SK-N-SH (cell line): Measurements from ENCODE around the gene BCAP31. TPM values are rescaled to one million over a fixed set of nuclear protein-coding genes. Genes with fewer than 3 reads are reported as not detected.
"Not testable (repeated sequence)": the region's sequence is repeated elsewhere in the genome, so short reads cannot be mapped to it uniquely, and the experiment has no call there.

ENCODE experiments used
- CTCF ChIA-PET: fragments of 300-600, 350-600 bp; formaldehyde crosslinking; extraction: SDS; loops from one replicate; lab custom pipeline; 2021; lab: Yijun Ruan, JAX
- POLR2A ChIA-PET: fragments of 350-600 bp; sonication (Branson Sonifier 250); formaldehyde crosslinking; extraction: SDS; loops from one replicate; lab custom pipeline; 2020; ENCODE audit warnings: antibody characterized with exemption, inconsistent platforms; lab: Yijun Ruan, JAX
- DNase-seq: peaks from one replicate; pipeline ENCODE4 v3.0.0; 2012
- H2AFZ ChIP-seq: fragments of 200-600 bp; sonication (generic); 2 replicates; pipeline ENCODE4 v1.8.1; 2016; ENCODE audit warnings: antibody characterized with exemption, mild to moderate bottlenecking, low read depth
- H3F3A ChIP-seq: fragments of 200-600 bp; sonication (generic); replicated peaks from 2 replicates; pipeline ENCODE3; 2016; ENCODE audit warnings: antibody characterized with exemption, mild to moderate bottlenecking; ENCODE audit not compliant: insufficient read depth
- H3K27ac ChIP-seq, 2 experiments: fragments of 200-500 bp in 1 of 2; fragments of 200-600 bp in 1 of 2; sonication (Bioruptor generic) in 1 of 2; sonication (generic), shearing (Covaris generic) in 1 of 2; 2 replicates each; pipeline versions ENCODE4 v1.5.1 to v1.6.1; 2014 to 2016; ENCODE audit warnings: low read depth in 2 of 2, inconsistent platforms in 1 of 2, low read length in 1 of 2, mild to moderate bottlenecking in 1 of 2, mixed read lengths in 1 of 2
- H3K27me3 ChIP-seq: fragments of 200-600 bp; sonication (generic), shearing (Covaris generic); 2 replicates; pipeline ENCODE4 v1.6.1; 2016; ENCODE audit warnings: mixed run types; ENCODE audit not compliant: insufficient read depth
- H3K36me3 ChIP-seq, 2 experiments: fragments of 200-500 bp in 1 of 2; fragments of 200-600 bp in 1 of 2; sonication (Bioruptor generic) in 1 of 2; sonication (generic) in 1 of 2; replicated peaks in 1 of 2; 2 replicates each; pipeline versions ENCODE3 to v1.5.1; 2014 to 2016; ENCODE audit warnings: low read length in 1 of 2, mild to moderate bottlenecking in 1 of 2; ENCODE audit not compliant: insufficient read depth in 2 of 2, control insufficient read depth in 1 of 2
- H3K4me1 ChIP-seq, 2 experiments: fragments of 200-500 bp in 1 of 2; fragments of 200-600 bp in 1 of 2; sonication (Bioruptor generic) in 1 of 2; sonication (generic), shearing (Covaris generic) in 1 of 2; 2 replicates each; pipeline versions ENCODE4 v1.5.1 to v1.6.1; 2014 to 2016; ENCODE audit warnings: low read depth in 1 of 2, low read length in 1 of 2, mixed run types in 1 of 2; ENCODE audit not compliant: insufficient read depth in 2 of 2, control insufficient read depth in 1 of 2
- H3K4me2 ChIP-seq: fragments of 200-600 bp; sonication (generic), shearing (Covaris generic); 2 replicates; pipeline ENCODE4 v1.6.1; 2017; ENCODE audit warnings: mixed run types
- H3K4me3 ChIP-seq, 2 experiments: fragments of 200-500 bp in 1 of 2; fragments of 200-600 bp in 1 of 2; sonication (Bioruptor generic) in 1 of 2; sonication (generic), shearing (Covaris generic) in 1 of 2; 2 replicates each; pipeline versions ENCODE4 v1.5.1 to v1.8.1; 2014 to 2016; ENCODE audit warnings: low read depth in 2 of 2, inconsistent platforms in 1 of 2, low read length in 1 of 2, mild to moderate bottlenecking in 1 of 2, mixed read lengths in 1 of 2, moderate library complexity in 1 of 2
- H3K79me2 ChIP-seq: fragments of 200-600 bp; sonication (generic); 2 replicates; pipeline ENCODE4 v1.8.1; 2017; ENCODE audit warnings: mild to moderate bottlenecking; ENCODE audit not compliant: insufficient read depth
- H3K9ac ChIP-seq: fragments of 200-600 bp; sonication (generic); 2 replicates; pipeline ENCODE4 v1.6.1; 2017; ENCODE audit warnings: mixed run types
- H3K9me2 ChIP-seq: fragments of 200-600 bp; sonication (generic); 2 replicates; pipeline ENCODE4 v1.6.1; 2017; ENCODE audit warnings: mixed run types
- H3K9me3 ChIP-seq: fragments of 200-600 bp; sonication (generic); 2 replicates; pipeline ENCODE4 v1.6.1; 2017; ENCODE audit warnings: mixed run types, mild to moderate bottlenecking, moderate library complexity
- H4K20me1 ChIP-seq: fragments of 200-600 bp; sonication (generic); 2 replicates; pipeline ENCODE4 v1.6.1; 2017; ENCODE audit warnings: mild to moderate bottlenecking, mixed run types; ENCODE audit not compliant: insufficient read depth
- GATA2 ChIP-seq: sonication (generic); formaldehyde crosslinking; IDR thresholded peaks from 2 replicates; pipeline ENCODE4 v1.5.0; 2020; ENCODE audit warnings: mild to moderate bottlenecking, missing genetic modification reagents
- JUND ChIP-seq: IDR thresholded peaks from 2 replicates; pipeline ENCODE4 v1.4.0; 2012
- NRF1 ChIP-seq: IDR thresholded peaks from 2 replicates; pipeline ENCODE4 v1.6.1; 2012; ENCODE audit warnings: low read depth, mild to moderate bottlenecking, low read length
- RFX5 ChIP-seq: IDR thresholded peaks from 2 replicates; pipeline ENCODE4 v1.6.1; 2012; ENCODE audit warnings: mild to moderate bottlenecking, improper control_type of control experiment, low read length
- TEAD4 ChIP-seq: IDR thresholded peaks from 2 replicates; pipeline ENCODE4 v1.4.0; 2012; ENCODE audit warnings: mild to moderate bottlenecking, borderline replicate concordance; ENCODE audit not compliant: insufficient read depth
- whole genome bisulfite sequencing: methylation state at CpG from one replicate; pipeline ENCODE4 v1.1.6; 2017; ENCODE audit warnings: low lambda C conversion rate; 5-methylcytosine and 5-hydroxymethylcytosine counted together
- polyA plus RNA-seq, 3 experiments: library from polyadenylated mRNA; depleted of rRNA; stranded (reverse); fragments of >200 nt; gene quantifications; 2 replicates each; pipeline ENCODE4 v1.2.3, GENCODE V29; 2012
- TF ChIP-seq, protein P1 (sequence below): fragments of 150-350 bp; IDR thresholded peaks from 2 replicates; pipeline ENCODE4 v1.6.1; 2016; ENCODE audit warnings: mild to moderate bottlenecking, low read depth, low read length
- TF ChIP-seq, protein P2 (sequence below): IDR thresholded peaks from 2 replicates; pipeline ENCODE4 v1.4.0; 2012; ENCODE audit warnings: low read depth, borderline replicate concordance
- TF ChIP-seq, protein P3 (sequence below): IDR thresholded peaks from 2 replicates; pipeline ENCODE4 v1.4.0; 2012; ENCODE audit warnings: low read depth
- TF ChIP-seq, protein P4 (sequence below): IDR thresholded peaks from 2 replicates; pipeline ENCODE4; 2012
- TF ChIP-seq, protein P5 (sequence below): fragments of 200-600 bp; sonication (generic); IDR thresholded peaks from 2 replicates; pipeline ENCODE4 v1.6.1; 2017; ENCODE audit warnings: antibody characterized with exemption, mild to moderate bottlenecking, moderate library complexity

The BCAP31 gene
- polyA plus RNA-seq, 1 of the 3 experiments (the other 2 are of a cell fraction) = 173 TPM

DNA sequence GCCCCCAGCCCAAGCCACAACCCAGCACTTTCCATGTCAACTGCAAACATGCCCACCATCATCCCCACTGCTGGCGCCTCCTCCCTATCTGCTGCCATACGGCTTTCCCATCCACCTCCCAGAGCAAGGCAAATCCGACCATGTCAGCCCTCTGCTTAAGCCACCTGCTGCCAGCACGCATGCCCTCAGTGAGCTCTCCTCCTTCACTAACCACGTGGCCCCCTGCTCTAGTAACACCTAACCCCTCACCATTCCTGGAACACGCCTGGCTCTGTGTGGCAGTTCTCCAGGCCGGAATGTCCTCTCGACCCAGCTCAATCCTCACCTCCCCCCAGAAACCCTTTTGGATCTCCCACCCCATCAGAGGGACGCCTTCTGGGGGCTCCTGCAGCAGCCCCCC, 17.4 kb downstream of the BCAP31 start:
- CTCF ChIA-PET = interaction anchor here (1.9 to 3.0 kb wide), 5 partner anchors 12 to 167 kb away, joined by 5 to 26 read pairs (median 9); no protein-coding TSS in a partner anchor
- peaks cover 3 to 12% of the 10 kb centered on the region in 2 experiments for H3K36me3 ChIP-seq
- WGBS = 44% methylated on average over 9 of the region's 9 CpGs
- H4K20me1 ChIP-seq = 0 out of 2 replicates have a peak, but pooled peaks cover 9% of the 10 kb centered on the region
- H3K79me2 ChIP-seq = peaks cover 6% of the 10 kb centered on the region; the same call in 1 of the 2 replicates
- peaks cover 0 to 6% of the 10 kb centered on the region in 2 experiments; a peak in 1 of 4 replicates for H3K4me1 ChIP-seq
- no peaks in the 10 kb centered on the region for H3K9me3 ChIP-seq
- H3K27me3 ChIP-seq = peaks cover 24% of the 10 kb centered on the region; the same call in 1 of the 2 replicates
- H3K9me2 ChIP-seq = no peaks in the 10 kb centered on the region
- no peaks in the 10 kb centered on the region for H3F3A ChIP-seq
- H3K4me3 ChIP-seq = no peak overlapping the region
- TF ChIP-seq, protein P1, sequence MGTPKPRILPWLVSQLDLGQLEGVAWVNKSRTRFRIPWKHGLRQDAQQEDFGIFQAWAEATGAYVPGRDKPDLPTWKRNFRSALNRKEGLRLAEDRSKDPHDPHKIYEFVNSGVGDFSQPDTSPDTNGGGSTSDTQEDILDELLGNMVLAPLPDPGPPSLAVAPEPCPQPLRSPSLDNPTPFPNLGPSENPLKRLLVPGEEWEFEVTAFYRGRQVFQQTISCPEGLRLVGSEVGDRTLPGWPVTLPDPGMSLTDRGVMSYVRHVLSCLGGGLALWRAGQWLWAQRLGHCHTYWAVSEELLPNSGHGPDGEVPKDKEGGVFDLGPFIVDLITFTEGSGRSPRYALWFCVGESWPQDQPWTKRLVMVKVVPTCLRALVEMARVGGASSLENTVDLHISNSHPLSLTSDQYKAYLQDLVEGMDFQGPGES = no peak
- TF ChIP-seq, protein P2, sequence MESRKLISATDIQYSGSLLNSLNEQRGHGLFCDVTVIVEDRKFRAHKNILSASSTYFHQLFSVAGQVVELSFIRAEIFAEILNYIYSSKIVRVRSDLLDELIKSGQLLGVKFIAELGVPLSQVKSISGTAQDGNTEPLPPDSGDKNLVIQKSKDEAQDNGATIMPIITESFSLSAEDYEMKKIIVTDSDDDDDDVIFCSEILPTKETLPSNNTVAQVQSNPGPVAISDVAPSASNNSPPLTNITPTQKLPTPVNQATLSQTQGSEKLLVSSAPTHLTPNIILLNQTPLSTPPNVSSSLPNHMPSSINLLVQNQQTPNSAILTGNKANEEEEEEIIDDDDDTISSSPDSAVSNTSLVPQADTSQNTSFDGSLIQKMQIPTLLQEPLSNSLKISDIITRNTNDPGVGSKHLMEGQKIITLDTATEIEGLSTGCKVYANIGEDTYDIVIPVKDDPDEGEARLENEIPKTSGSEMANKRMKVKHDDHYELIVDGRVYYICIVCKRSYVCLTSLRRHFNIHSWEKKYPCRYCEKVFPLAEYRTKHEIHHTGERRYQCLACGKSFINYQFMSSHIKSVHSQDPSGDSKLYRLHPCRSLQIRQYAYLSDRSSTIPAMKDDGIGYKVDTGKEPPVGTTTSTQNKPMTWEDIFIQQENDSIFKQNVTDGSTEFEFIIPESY = no peak
- no peak for TF ChIP-seq TEAD4
- TF ChIP-seq GATA2 (CRISPR knock-in tag) = no peak
- TF ChIP-seq NRF1 = no peak
- TF ChIP-seq RFX5 = no peak
- no peak for TF ChIP-seq JUND
- TF ChIP-seq, protein P3, sequence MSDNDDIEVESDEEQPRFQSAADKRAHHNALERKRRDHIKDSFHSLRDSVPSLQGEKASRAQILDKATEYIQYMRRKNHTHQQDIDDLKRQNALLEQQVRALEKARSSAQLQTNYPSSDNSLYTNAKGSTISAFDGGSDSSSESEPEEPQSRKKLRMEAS = no peak
- TF ChIP-seq, protein P4, sequence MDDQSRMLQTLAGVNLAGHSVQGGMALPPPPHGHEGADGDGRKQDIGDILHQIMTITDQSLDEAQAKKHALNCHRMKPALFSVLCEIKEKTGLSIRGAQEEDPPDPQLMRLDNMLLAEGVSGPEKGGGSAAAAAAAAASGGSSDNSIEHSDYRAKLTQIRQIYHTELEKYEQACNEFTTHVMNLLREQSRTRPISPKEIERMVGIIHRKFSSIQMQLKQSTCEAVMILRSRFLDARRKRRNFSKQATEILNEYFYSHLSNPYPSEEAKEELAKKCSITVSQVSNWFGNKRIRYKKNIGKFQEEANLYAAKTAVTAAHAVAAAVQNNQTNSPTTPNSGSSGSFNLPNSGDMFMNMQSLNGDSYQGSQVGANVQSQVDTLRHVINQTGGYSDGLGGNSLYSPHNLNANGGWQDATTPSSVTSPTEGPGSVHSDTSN = no peak
- H2AFZ ChIP-seq = no peak overlapping the region
- POLR2A ChIA-PET = interaction anchor here (1.3 kb wide), 1 partner anchor 14 kb away, joined by 3 read pairs; no protein-coding TSS in a partner anchor
- DNase-seq = no peak
- no peak overlapping the region for H3K27ac ChIP-seq
- no peak overlapping the region for H3K9ac ChIP-seq
- H3K4me2 ChIP-seq = no peak overlapping the region

DNA sequence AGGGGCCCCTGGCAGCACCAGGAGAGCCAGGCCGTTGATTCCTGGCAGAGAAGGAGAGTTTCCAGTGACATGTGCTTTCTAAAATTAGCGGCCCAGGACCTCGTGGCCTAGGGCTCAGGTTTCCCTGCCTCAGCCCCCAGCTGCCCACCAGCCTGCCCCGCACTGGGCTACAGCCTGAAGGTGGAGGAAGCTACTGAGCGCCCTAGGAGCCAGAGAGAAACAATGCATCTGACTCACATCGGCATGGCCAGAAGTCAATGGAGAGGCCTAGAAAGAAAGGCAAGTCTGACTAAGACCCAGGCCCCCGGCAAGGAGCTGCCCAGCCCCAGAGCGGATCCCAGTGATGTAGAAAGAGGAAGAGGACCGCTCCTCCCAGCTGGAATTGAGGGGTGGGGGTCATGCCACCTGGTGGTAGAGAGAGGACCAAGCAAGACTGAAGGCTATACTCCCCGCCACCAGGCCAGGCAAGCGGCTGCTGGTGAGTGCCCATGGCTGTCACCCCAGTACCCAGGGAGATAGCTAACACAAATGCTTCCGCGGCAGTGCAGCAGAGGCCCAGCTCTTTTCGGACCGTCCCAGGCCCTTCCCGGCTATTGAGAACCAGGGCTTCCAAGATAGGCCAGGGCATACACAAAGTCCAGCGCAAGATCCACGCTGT, 18.7 kb downstream of the BCAP31 start:
- TF ChIP-seq, protein P5, sequence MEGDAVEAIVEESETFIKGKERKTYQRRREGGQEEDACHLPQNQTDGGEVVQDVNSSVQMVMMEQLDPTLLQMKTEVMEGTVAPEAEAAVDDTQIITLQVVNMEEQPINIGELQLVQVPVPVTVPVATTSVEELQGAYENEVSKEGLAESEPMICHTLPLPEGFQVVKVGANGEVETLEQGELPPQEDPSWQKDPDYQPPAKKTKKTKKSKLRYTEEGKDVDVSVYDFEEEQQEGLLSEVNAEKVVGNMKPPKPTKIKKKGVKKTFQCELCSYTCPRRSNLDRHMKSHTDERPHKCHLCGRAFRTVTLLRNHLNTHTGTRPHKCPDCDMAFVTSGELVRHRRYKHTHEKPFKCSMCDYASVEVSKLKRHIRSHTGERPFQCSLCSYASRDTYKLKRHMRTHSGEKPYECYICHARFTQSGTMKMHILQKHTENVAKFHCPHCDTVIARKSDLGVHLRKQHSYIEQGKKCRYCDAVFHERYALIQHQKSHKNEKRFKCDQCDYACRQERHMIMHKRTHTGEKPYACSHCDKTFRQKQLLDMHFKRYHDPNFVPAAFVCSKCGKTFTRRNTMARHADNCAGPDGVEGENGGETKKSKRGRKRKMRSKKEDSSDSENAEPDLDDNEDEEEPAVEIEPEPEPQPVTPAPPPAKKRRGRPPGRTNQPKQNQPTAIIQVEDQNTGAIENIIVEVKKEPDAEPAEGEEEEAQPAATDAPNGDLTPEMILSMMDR = peak; percentile 29; the same call in 1 of the 2 replicates
- H3K9me2 ChIP-seq, DNase-seq, H2AFZ ChIP-seq, H4K20me1 ChIP-seq, H3F3A ChIP-seq, H3K9ac ChIP-seq, H3K9me3 ChIP-seq, POLR2A ChIA-PET, H3K4me3 ChIP-seq, H3K79me2 ChIP-seq, H3K4me1 ChIP-seq, H3K4me2 ChIP-seq, H3K27ac ChIP-seq: not testable (repeated sequence)
- WGBS = 53% methylated on average over 11 of the region's 18 CpGs
- CTCF ChIA-PET = interaction anchor here (0.7 to 2.2 kb wide), 2 partner anchors 9 to 96 kb away, joined by 3 to 9 read pairs; no protein-coding TSS in a partner anchor
- Histone ChIP-seq H3K36me3 (peaks cover 3 to 12% of the 10 kb centered on the region in 2 experiments), H3K27me3 (peaks cover 25% of the 10 kb centered on the region; the same call in 1 of the 2 replicates)

DNA sequence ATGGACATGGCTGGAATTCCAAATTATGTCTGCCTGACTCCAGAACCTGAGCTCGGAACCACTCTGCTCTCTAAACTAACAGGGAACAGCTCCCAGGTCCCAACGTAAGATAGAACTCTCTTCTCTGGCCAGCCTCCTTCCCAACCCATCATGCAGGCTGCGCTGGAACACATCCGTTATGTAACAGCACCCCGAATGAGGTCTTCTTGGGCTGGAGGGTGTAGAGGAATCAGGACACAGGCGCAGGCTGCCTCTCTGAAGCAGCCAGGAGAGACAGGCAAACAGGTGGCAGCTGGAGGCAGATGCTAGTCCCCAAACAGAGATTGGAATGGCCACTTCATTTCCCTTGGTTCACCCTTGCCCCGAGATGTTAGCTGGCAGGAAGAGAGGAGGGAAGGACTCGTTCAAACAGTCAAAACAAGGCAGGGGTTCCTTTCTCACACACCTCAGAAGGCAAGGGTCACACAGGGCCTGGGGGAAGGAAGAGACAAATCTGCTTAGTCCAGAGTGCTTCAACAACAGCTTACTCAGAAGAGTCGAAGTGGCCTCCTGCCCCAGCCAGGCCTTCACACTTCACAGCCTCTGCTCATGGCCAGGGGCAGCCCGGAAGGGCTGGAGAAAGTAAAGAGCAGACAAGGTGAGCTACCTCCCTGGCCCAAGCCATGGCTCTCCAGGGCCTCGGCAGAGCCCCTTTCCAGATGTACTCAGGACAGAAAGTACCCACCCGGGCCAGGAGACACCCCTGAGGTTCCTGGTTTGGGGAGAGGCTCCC, 19.4 kb downstream of the BCAP31 start:
- H3K9me3 ChIP-seq, H3K4me1 ChIP-seq, H4K20me1 ChIP-seq, H3K79me2 ChIP-seq, CTCF ChIA-PET, H3K27ac ChIP-seq, H3K4me2 ChIP-seq, H3K4me3 ChIP-seq, H3K9ac ChIP-seq, POLR2A ChIA-PET, H3F3A ChIP-seq, H2AFZ ChIP-seq, DNase-seq, H3K9me2 ChIP-seq: not testable (repeated sequence)
- 39% methylated on average over 8 of the region's 12 CpGs for WGBS
- peaks cover 3 to 12% of the 10 kb centered on the region in 2 experiments for H3K36me3 ChIP-seq
- H3K27me3 ChIP-seq = peaks cover 24% of the 10 kb centered on the region; the same call in 1 of the 2 replicates
